Bronchial epithelial cell (primary cell): Measurements from ENCODE around the gene TRERF1. TPM values are rescaled to one million over a fixed set of nuclear protein-coding genes. Genes with fewer than 3 reads are reported as not detected.

Experiments
- DNase-seq: peaks from one replicate; pipeline ENCODE4 v3.0.0-alpha.2; 2010; ENCODE audit warnings: low read depth
- FAIRE-seq: peaks from 2 replicates; lab custom pipeline; 2011; peaks lifted over from hg19 to GRCh38; lab: Jason Lieb, UNC
- H3K27me3 ChIP-seq: 2 replicates; pipeline ENCODE4 v1.5.1; 2011; ENCODE audit warnings: low read length; ENCODE audit not compliant: control insufficient read depth, insufficient read depth
- H3K36me3 ChIP-seq: 2 replicates; pipeline ENCODE4 v1.5.1; 2011; ENCODE audit warnings: low read length; ENCODE audit not compliant: control insufficient read depth, insufficient read depth
- H3K4me3 ChIP-seq: 2 replicates; pipeline ENCODE4 v1.5.1; 2011; ENCODE audit warnings: mild to moderate bottlenecking, low read depth, low read length, control low read depth
- CTCF ChIP-seq: IDR thresholded peaks from 2 replicates; pipeline ENCODE4 v1.5.1; 2011; ENCODE audit warnings: mild to moderate bottlenecking, moderate library complexity, low read length, control low read depth, inconsistent platforms; ENCODE audit not compliant: insufficient read depth, severe bottlenecking
- total RNA-seq: library from RNA; depleted of rRNA; stranded (reverse); fragments of >200 nt; gene quantifications from 2 replicates; pipeline ENCODE4 v1.2.1, GENCODE V29; 2014

The TRERF1 gene
- total RNA-seq, 1 donor from 2014 or later, result 1.8 TPM

GRCh38 chr6:42352856-42353564 is 98.7 kb downstream of the TRERF1 start:
- no peak for TF ChIP-seq CTCF
- FAIRE-seq, result no peak
- Histone ChIP-seq H3K36me3 (no peaks in the 10 kb centered on the region), H3K27me3 (no peaks in the 10 kb centered on the region), H3K4me3 (no peak overlapping the region)
- DNase-seq, result peak; percentile 79

GRCh38 chr6:42350911-42351310 is 100.8 kb downstream of the TRERF1 start:
- H3K36me3 ChIP-seq, result peaks cover 1% of the 10 kb centered on the region
- DNase-seq, result no peak
- TF ChIP-seq CTCF, result no peak
- no peak for FAIRE-seq
- no peak overlapping the region for H3K4me3 ChIP-seq
- H3K27me3 ChIP-seq, result no peaks in the 10 kb centered on the region

GRCh38 chr6:42349753-42350511 is 101.8 kb downstream of the TRERF1 start:
- no peak for FAIRE-seq
- no peaks in the 10 kb centered on the region for H3K27me3 ChIP-seq
- no peak for DNase-seq
- H3K36me3 ChIP-seq, result peaks cover 1% of the 10 kb centered on the region
- no peak overlapping the region for H3K4me3 ChIP-seq
- TF ChIP-seq CTCF, result no peak

- FAIRE-seq, result no peak
- H3K27me3 ChIP-seq, result no peaks in the 10 kb centered on the region
- no peak for TF ChIP-seq CTCF
- DNase-seq, result no peak
- peaks cover 1% of the 10 kb centered on the region for H3K36me3 ChIP-seq
- no peak overlapping the region for H3K4me3 ChIP-seq
Observed at GRCh38 chr6:42347456-42347855, 104.3 kb downstream of the TRERF1 start.

GRCh38 chr6:42345696-42346416 is 105.9 kb downstream of the TRERF1 start:
- TF ChIP-seq CTCF, result no peak
- Histone ChIP-seq H3K27me3 (no peaks in the 10 kb centered on the region), H3K36me3 (peaks cover 1% of the 10 kb centered on the region), H3K4me3 (no peak overlapping the region)
- DNase-seq, result no peak
- no peak for FAIRE-seq
